ENCODE data around the gene ID2.

The ID2 gene

GRCh38 chr2:8645176-8645831 is 36.6 kb upstream of the ID2 start:
- H3K9ac ChIP-seq (ENCODE audit: low read depth, low read length, poor library complexity, severe bottlenecking), result no peak overlapping the region
- H3K4me1 ChIP-seq (ENCODE audit: insufficient read depth, low read length, poor library complexity, severe bottlenecking), result no peaks in the 10 kb centered on the region
- TF ChIP-seq EZH2phosphoT487 (IDR thresholded peaks at IDR 0.05; ENCODE audit: borderline replicate concordance), result no peak
- TF ChIP-seq, protein P1, sequence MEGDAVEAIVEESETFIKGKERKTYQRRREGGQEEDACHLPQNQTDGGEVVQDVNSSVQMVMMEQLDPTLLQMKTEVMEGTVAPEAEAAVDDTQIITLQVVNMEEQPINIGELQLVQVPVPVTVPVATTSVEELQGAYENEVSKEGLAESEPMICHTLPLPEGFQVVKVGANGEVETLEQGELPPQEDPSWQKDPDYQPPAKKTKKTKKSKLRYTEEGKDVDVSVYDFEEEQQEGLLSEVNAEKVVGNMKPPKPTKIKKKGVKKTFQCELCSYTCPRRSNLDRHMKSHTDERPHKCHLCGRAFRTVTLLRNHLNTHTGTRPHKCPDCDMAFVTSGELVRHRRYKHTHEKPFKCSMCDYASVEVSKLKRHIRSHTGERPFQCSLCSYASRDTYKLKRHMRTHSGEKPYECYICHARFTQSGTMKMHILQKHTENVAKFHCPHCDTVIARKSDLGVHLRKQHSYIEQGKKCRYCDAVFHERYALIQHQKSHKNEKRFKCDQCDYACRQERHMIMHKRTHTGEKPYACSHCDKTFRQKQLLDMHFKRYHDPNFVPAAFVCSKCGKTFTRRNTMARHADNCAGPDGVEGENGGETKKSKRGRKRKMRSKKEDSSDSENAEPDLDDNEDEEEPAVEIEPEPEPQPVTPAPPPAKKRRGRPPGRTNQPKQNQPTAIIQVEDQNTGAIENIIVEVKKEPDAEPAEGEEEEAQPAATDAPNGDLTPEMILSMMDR (conservative IDR thresholded peaks at IDR 0.05; ENCODE audit: low read length), result no peak
- H3K4me3 ChIP-seq (ENCODE audit: low read length, poor library complexity, severe bottlenecking), result no peak overlapping the region
- no peak overlapping the region for H3K4me2 ChIP-seq (ENCODE audit: low read depth, low read length, poor library complexity, severe bottlenecking)
- no peaks in the 10 kb centered on the region for H3K36me3 ChIP-seq (ENCODE audit: insufficient read depth, low read length)
- no peaks in the 10 kb centered on the region for H3K9me2 ChIP-seq (replicated peaks; ENCODE audit: low read depth, low read length)
- no peak overlapping the region for H2AFZ ChIP-seq (ENCODE audit: low read length)
- no peaks in the 10 kb centered on the region for H3K27me3 ChIP-seq (ENCODE audit: insufficient read depth, low read length, poor library complexity, severe bottlenecking)
- H3K9me3 ChIP-seq (ENCODE audit: insufficient read depth, low read depth, low read length), result peaks cover 11% of the 10 kb centered on the region; the same call in 1 of the 2 replicates
- H3K79me2 ChIP-seq (ENCODE audit: insufficient read depth, low read length), result no peaks in the 10 kb centered on the region
- no peaks in the 10 kb centered on the region for H4K20me1 ChIP-seq (ENCODE audit: insufficient read depth, low read length, poor library complexity, severe bottlenecking)
- no peaks in the 10 kb centered on the region for H3F3A ChIP-seq (ENCODE audit: low read depth)

DNA sequence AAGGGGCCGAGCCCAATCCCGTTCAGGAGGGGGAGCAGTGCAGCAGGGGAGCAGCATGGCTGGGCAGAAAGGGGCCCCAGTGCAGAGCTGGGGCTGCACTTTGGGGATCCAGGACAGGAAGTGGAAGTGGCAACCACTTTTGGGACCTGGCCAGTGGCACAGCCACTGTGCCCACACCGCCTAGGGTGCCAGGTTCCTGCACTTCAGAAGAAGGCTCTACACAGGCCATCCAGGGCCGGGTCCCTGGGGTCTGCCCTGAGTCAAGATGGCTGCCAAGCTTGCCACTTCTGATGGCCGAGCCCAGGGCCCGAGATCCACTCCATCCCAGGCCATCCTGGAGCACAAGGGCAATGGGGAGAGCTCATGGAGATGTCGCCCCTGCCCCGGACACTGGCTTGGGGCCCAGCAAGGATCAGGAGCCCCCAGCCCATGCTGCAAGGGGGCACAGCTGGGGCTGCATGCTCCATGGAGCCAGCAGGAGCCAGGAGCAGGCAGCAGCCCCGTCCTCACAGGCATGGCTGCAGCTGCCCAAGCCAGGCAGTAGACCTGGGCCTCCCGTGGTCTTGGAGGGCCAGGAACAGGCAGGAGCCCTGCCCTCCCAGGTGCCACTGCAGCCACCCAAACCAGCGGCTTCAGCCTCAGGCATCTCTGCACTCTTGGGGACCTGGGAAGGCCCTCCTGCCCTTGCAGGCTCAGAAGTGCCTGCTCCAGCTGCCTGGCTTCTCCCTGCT is 35.0 kb upstream of the ID2 start:
- Histone ChIP-seq H3K4me1 (ENCODE audit: insufficient read depth, low read length, poor library complexity, severe bottlenecking) (no peaks in the 10 kb centered on the region), H2AFZ (ENCODE audit: low read length) (no peak overlapping the region), H3K9me2 (replicated peaks; ENCODE audit: low read depth, low read length) (no peaks in the 10 kb centered on the region), H3K9me3 (ENCODE audit: insufficient read depth, low read depth, low read length) (peaks cover 11% of the 10 kb centered on the region; the same call in 1 of the 2 replicates), H4K20me1 (ENCODE audit: insufficient read depth, low read length, poor library complexity, severe bottlenecking) (no peaks in the 10 kb centered on the region), H3K27me3 (ENCODE audit: insufficient read depth, low read length, poor library complexity, severe bottlenecking) (no peaks in the 10 kb centered on the region), H3K4me2 (ENCODE audit: low read depth, low read length, poor library complexity, severe bottlenecking) (no peak overlapping the region), H3K9ac (ENCODE audit: low read depth, low read length, poor library complexity, severe bottlenecking) (no peak overlapping the region), H3F3A (ENCODE audit: low read depth) (no peaks in the 10 kb centered on the region), H3K4me3 (ENCODE audit: low read length, poor library complexity, severe bottlenecking) (no peak overlapping the region), H3K79me2 (ENCODE audit: insufficient read depth, low read length) (no peaks in the 10 kb centered on the region), H3K36me3 (ENCODE audit: insufficient read depth, low read length) (no peaks in the 10 kb centered on the region)
- TF ChIP-seq EZH2phosphoT487 (IDR thresholded peaks at IDR 0.05; ENCODE audit: borderline replicate concordance), result no peak
- TF ChIP-seq, protein P1 (conservative IDR thresholded peaks at IDR 0.05; ENCODE audit: low read length), result no peak

GRCh38 chr2:8647462-8647857 is 34.4 kb upstream of the ID2 start:
- H3K79me2 ChIP-seq (ENCODE audit: insufficient read depth, low read length), result no peaks in the 10 kb centered on the region
- H3F3A ChIP-seq (ENCODE audit: low read depth), result no peaks in the 10 kb centered on the region
- H3K4me2 ChIP-seq (ENCODE audit: low read depth, low read length, poor library complexity, severe bottlenecking), result no peak overlapping the region
- no peak overlapping the region for H3K4me3 ChIP-seq (ENCODE audit: low read length, poor library complexity, severe bottlenecking)
- no peaks in the 10 kb centered on the region for H3K9me2 ChIP-seq (replicated peaks; ENCODE audit: low read depth, low read length)
- no peak for TF ChIP-seq EZH2phosphoT487 (IDR thresholded peaks at IDR 0.05; ENCODE audit: borderline replicate concordance)
- TF ChIP-seq, protein P1 (conservative IDR thresholded peaks at IDR 0.05; ENCODE audit: low read length), result no peak
- H3K36me3 ChIP-seq (ENCODE audit: insufficient read depth, low read length), result no peaks in the 10 kb centered on the region
- no peak overlapping the region for H3K9ac ChIP-seq (ENCODE audit: low read depth, low read length, poor library complexity, severe bottlenecking)
- peaks cover 11% of the 10 kb centered on the region; the same call in 1 of the 2 replicates for H3K9me3 ChIP-seq (ENCODE audit: insufficient read depth, low read depth, low read length)
- H2AFZ ChIP-seq (ENCODE audit: low read length), result no peak overlapping the region
- no peaks in the 10 kb centered on the region for H4K20me1 ChIP-seq (ENCODE audit: insufficient read depth, low read length, poor library complexity, severe bottlenecking)
- H3K4me1 ChIP-seq (ENCODE audit: insufficient read depth, low read length, poor library complexity, severe bottlenecking), result no peaks in the 10 kb centered on the region
- no peaks in the 10 kb centered on the region for H3K27me3 ChIP-seq (ENCODE audit: insufficient read depth, low read length, poor library complexity, severe bottlenecking)

Measured in Loucy (cell line).